Right kidney (tissue), 1 donor: ENCODE measurements around the gene SKIL.

Experiments used
- DNase-seq: peaks from one replicate; pipeline ENCODE4 v3.0.0-alpha.2; 2016

The SKIL gene

GRCh38 chr3:170437176-170437575 lies 79.7 kb downstream of the SKIL start:
- DNase-seq, result no peak

GRCh38 chr3:170437696-170438407 lies 80.3 kb downstream of the SKIL start:
- DNase-seq, result no peak

GRCh38 chr3:170438836-170439235 lies 81.3 kb downstream of the SKIL start:
- no peak for DNase-seq

- DNase-seq, result no peak
Observed at GRCh38 chr3:170440344-170440743, 82.8 kb downstream of the SKIL start.

- no peak for DNase-seq
Observed at GRCh38 chr3:170441412-170441811, 83.9 kb downstream of the SKIL start.

- DNase-seq, result no peak
Observed at GRCh38 chr3:170442947-170443346, 85.4 kb downstream of the SKIL start.

GRCh38 chr3:170443457-170443856 lies 85.9 kb downstream of the SKIL start:
- no peak for DNase-seq
